ENCODE measurements around the gene AFF1.

GRCh38 chr4:86972997-86973396, 38.2 kb downstream of the AFF1 start:
- TF ChIP-seq POLR2AphosphoS5 (IDR thresholded peaks at IDR 0.05; ENCODE audit: low read depth, low read length) (no peak), SIN3A (IDR thresholded peaks at IDR 0.05; ENCODE audit: borderline replicate concordance, insufficient read depth, low read length) (no peak)

Data from PFSK-1 (cell line).